Measurements from ENCODE around the gene MAML3.

MAML3 gene

GRCh38 chr4:139921429-139922184 is 232.4 kb downstream of the MAML3 start:
- Histone ChIP-seq H3K9me3 (no peaks in the 10 kb centered on the region), H3K4me1 (peaks cover 43% of the 10 kb centered on the region), H3K4me3 (ENCODE audit: low read depth, low read length) (no peak overlapping the region), H3K27me3 (no peaks in the 10 kb centered on the region), H3K36me3 (no peaks in the 10 kb centered on the region; the same call in 1 of the 2 replicates)
- TF ChIP-seq CTCF (IDR thresholded peaks at IDR 0.05; ENCODE audit: low read depth, low read length), result no peak
- no peak for DNase-seq

DNA sequence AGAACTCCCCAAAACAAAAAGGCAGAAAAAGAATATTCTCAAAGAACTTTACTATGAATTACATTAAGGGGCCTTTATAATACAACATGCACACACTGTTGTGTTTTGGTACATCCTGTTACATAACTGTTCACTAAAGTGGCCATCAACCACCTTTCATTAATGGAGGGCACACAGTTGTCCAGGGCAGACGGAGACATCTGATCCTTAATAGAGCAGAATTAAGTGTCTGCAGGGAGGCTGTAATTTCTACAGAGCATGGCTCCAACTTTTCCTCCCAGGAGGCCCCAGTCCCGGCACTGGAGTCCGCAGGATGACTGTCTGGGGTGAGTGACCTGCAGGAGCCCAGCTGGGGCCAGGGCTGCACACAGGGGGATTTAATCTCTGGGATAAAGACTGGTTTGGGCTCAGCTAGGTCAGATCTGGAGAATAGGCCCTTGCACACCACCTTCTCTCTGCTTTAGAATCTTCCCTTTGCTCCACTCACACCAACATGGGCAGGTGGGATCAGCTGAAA is 233.4 kb downstream of the MAML3 start:
- no peaks in the 10 kb centered on the region; the same call in 1 of the 2 replicates for H3K36me3 ChIP-seq
- H3K27me3 ChIP-seq, result no peaks in the 10 kb centered on the region
- TF ChIP-seq CTCF (IDR thresholded peaks at IDR 0.05; ENCODE audit: low read depth, low read length), result no peak
- no peak overlapping the region for H3K4me3 ChIP-seq (ENCODE audit: low read depth, low read length)
- H3K4me1 ChIP-seq, result peaks cover 49% of the 10 kb centered on the region
- no peaks in the 10 kb centered on the region for H3K9me3 ChIP-seq
- peak; percentile 53 for DNase-seq

GRCh38 chr4:139919521-139919920 is 234.5 kb downstream of the MAML3 start:
- Histone ChIP-seq H3K4me1 (peaks cover 57% of the 10 kb centered on the region), H3K9me3 (no peaks in the 10 kb centered on the region), H3K4me3 (ENCODE audit: low read depth, low read length) (no peak overlapping the region), H3K36me3 (no peaks in the 10 kb centered on the region; the same call in 1 of the 2 replicates), H3K27me3 (no peaks in the 10 kb centered on the region)
- no peak for TF ChIP-seq CTCF (IDR thresholded peaks at IDR 0.05; ENCODE audit: low read depth, low read length)
- no peak for DNase-seq

GRCh38 chr4:139919004-139919403 is 235.0 kb downstream of the MAML3 start:
- Histone ChIP-seq H3K4me1 (peaks cover 58% of the 10 kb centered on the region), H3K27me3 (no peaks in the 10 kb centered on the region)
- no peak for TF ChIP-seq CTCF (IDR thresholded peaks at IDR 0.05; ENCODE audit: low read depth, low read length)

DNA sequence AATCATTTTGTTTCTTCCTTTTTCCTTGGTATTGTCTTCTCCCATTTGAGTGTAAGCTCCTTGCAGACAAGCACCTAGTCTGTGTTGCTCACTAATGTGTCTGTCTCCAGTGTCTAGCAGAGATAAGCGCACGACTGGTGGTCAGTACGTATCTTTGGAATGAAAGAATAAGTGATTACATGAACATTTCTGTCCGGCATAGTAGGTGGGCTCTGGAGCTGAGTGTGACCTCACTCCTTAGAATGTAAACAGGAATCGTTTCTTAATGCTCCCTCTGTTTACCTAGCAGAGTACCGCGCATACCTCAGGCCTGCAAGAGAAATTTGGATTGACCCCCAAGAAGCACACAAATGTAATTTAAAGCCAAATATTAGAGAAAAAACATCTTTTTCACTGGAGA is 235.4 kb downstream of the MAML3 start:
- Histone ChIP-seq H3K4me3 (ENCODE audit: low read depth, low read length) (no peak overlapping the region), H3K9me3 (no peaks in the 10 kb centered on the region), H3K36me3 (no peaks in the 10 kb centered on the region; the same call in 1 of the 2 replicates), H3K4me1 (peaks cover 59% of the 10 kb centered on the region), H3K27me3 (no peaks in the 10 kb centered on the region)
- no peak for DNase-seq
- TF ChIP-seq CTCF (IDR thresholded peaks at IDR 0.05; ENCODE audit: low read depth, low read length), result no peak

More at GRCh38 chr4:139919004-139919403, 235.0 kb downstream of the MAML3 start:
- DNase-seq, result no peak
- H3K4me3 ChIP-seq (ENCODE audit: low read depth, low read length), result no peak overlapping the region
- no peaks in the 10 kb centered on the region for H3K9me3 ChIP-seq
- H3K36me3 ChIP-seq, result no peaks in the 10 kb centered on the region; the same call in 1 of the 2 replicates

- Histone ChIP-seq H3K36me3 (no peaks in the 10 kb centered on the region; the same call in 1 of the 2 replicates), H3K4me1 (peaks cover 57% of the 10 kb centered on the region), H3K9me3 (no peaks in the 10 kb centered on the region), H3K27me3 (no peaks in the 10 kb centered on the region), H3K4me3 (ENCODE audit: low read depth, low read length) (no peak overlapping the region)
- TF ChIP-seq CTCF (IDR thresholded peaks at IDR 0.05; ENCODE audit: low read depth, low read length), result no peak
- no peak for DNase-seq
These were observed 236.1 kb downstream of the MAML3 start for GRCh38 chr4:139917896-139918295.

Data from BE2C (cell line).